GM23248 (cell line): ENCODE results near the gene RCAN2. TPM values are rescaled to one million over a fixed set of nuclear protein-coding genes. Genes with fewer than 3 reads are reported as not detected.

Source experiments
- DNase-seq: peaks from one replicate; pipeline ENCODE4 v3.0.0-alpha.2; 2015
- H2AFZ ChIP-seq: fragments of 200-600 bp; sonication (generic); 2 replicates; pipeline ENCODE4 v1.6.1; 2016; ENCODE audit warnings: antibody characterized with exemption
- H3F3A ChIP-seq: fragments of 200-600 bp; sonication (generic); 2 replicates; pipeline ENCODE4 v1.6.1; 2016; ENCODE audit warnings: mild to moderate bottlenecking, antibody characterized with exemption, mixed run types; ENCODE audit not compliant: insufficient read depth
- H3K27ac ChIP-seq: fragments of 200-600 bp; sonication (generic); 2 replicates; pipeline ENCODE4 v1.5.1; 2016; ENCODE audit warnings: mild to moderate bottlenecking
- H3K27me3 ChIP-seq: fragments of 200-600 bp; sonication (generic); replicated peaks from 2 replicates; pipeline ENCODE4 v1.6.1; 2016; ENCODE audit warnings: mild to moderate bottlenecking; ENCODE audit not compliant: insufficient read depth
- H3K36me3 ChIP-seq: fragments of 200-600 bp; sonication (generic); 2 replicates; pipeline ENCODE4 v1.6.1; 2016; ENCODE audit warnings: low read depth, mild to moderate bottlenecking
- H3K4me1 ChIP-seq: fragments of 200-600 bp; sonication (generic); 2 replicates; pipeline ENCODE4 v1.6.1; 2016; ENCODE audit warnings: mild to moderate bottlenecking; ENCODE audit not compliant: insufficient read depth
- H3K4me2 ChIP-seq: fragments of 200-600 bp; sonication (generic); one replicate; pipeline ENCODE4 v1.6.1; 2016; ENCODE audit warnings: mild to moderate bottlenecking; ENCODE audit not compliant: unreplicated experiment
- H3K4me3 ChIP-seq: fragments of 200-600 bp; sonication (generic); 2 replicates; pipeline ENCODE4 v1.5.1; 2016; ENCODE audit warnings: mild to moderate bottlenecking
- H3K79me2 ChIP-seq: fragments of 200-600 bp; sonication (generic); 2 replicates; pipeline ENCODE4 v1.6.1; 2016; ENCODE audit warnings: mild to moderate bottlenecking; ENCODE audit not compliant: insufficient read depth
- H3K9ac ChIP-seq: fragments of 200-600 bp; sonication (generic); 2 replicates; pipeline ENCODE4 v1.6.1; 2016; ENCODE audit warnings: mild to moderate bottlenecking
- H3K9me2 ChIP-seq: fragments of 200-600 bp; sonication (generic); 2 replicates; pipeline ENCODE4 v1.6.1; 2016; ENCODE audit warnings: mixed run types, mild to moderate bottlenecking, moderate library complexity; ENCODE audit not compliant: insufficient read depth
- H3K9me3 ChIP-seq: fragments of 200-600 bp; sonication (generic); one replicate; pipeline ENCODE4 v1.6.1; 2017; ENCODE audit warnings: low read depth
- H4K20me1 ChIP-seq: fragments of 200-600 bp; sonication (generic); 2 replicates; pipeline ENCODE4 v1.6.0; 2016; ENCODE audit not compliant: insufficient read depth
- EZH2 ChIP-seq: fragments of 200-600 bp; sonication (generic); IDR thresholded peaks from 2 replicates; pipeline ENCODE4 v1.6.1; 2018; ENCODE audit warnings: antibody characterized with exemption, mild to moderate bottlenecking; ENCODE audit not compliant: insufficient read depth, poor library complexity, severe bottlenecking
- EZH2phosphoT487 ChIP-seq: fragments of 200-600 bp; sonication (generic); IDR thresholded peaks from 2 replicates; pipeline ENCODE4 v1.6.1; 2018; ENCODE audit warnings: antibody characterized with exemption, moderate library complexity, mild to moderate bottlenecking, low read depth; ENCODE audit not compliant: insufficient read depth
- WGBS, 2 experiments: methylation state at CpG; one replicate each; pipeline ENCODE4 v1.1.6; 2015 to 2017; ENCODE audit warnings: low lambda C conversion rate in 2 of 2, low coverage in 1 of 2; ENCODE audit errors: missing lambda C conversion rate in 2 of 2; 5-methylcytosine and 5-hydroxymethylcytosine counted together
- in situ Hi-C: fragments of 300-500 bp; cut with MboI; formaldehyde crosslinking; loops from 2 replicates; pipeline ENCODE4 v1.15.0; 2020
- polyA plus RNA-seq: library from polyadenylated mRNA; unstranded; fragments of >200 nt; fragmentation: Nextera tagmentation; extraction: Ambion mirVana; gene quantifications from 2 replicates; pipeline ENCODE4 v1.2.1, GENCODE V29; 2016
- total RNA-seq: library from RNA; depleted of rRNA; stranded (reverse); fragments of >200 nt; shearing (Covaris generic); gene quantifications from 2 replicates; pipeline ENCODE4 v1.2.3, GENCODE V29; 2014

The RCAN2 gene
- total and polyA plus RNA-seq, 2 experiments from 2014 or later = 6.5 to 8.8 TPM

GRCh38 chr6:46502486-46503119 is 11.4 kb upstream of the RCAN2 start:
- Histone ChIP-seq H3K36me3 (no peaks in the 10 kb centered on the region), H3K9me2 (no peaks in the 10 kb centered on the region), H4K20me1 (no peaks in the 10 kb centered on the region), H3K79me2 (no peaks in the 10 kb centered on the region), H2AFZ (no peak overlapping the region), H3K27me3 (no peaks in the 10 kb centered on the region), H3K4me2 (no peak overlapping the region), H3F3A (no peaks in the 10 kb centered on the region), H3K4me1 (no peaks in the 10 kb centered on the region), H3K4me3 (no peak overlapping the region), H3K27ac (no peak overlapping the region), H3K9me3 (no peaks in the 10 kb centered on the region), H3K9ac (no peak overlapping the region)
- in situ Hi-C loops = no loop called here
- DNase-seq = no peak
- TF ChIP-seq EZH2 (no peak), EZH2phosphoT487 (no peak)
- WGBS, 2 experiments = 62% methylated on average over 2 of the region's 2 CpGs

- H3K79me2 ChIP-seq = no peaks in the 10 kb centered on the region
- no peak overlapping the region for H3K9ac ChIP-seq
- no peak overlapping the region for H3K27ac ChIP-seq
- H3K9me3 ChIP-seq = no peaks in the 10 kb centered on the region
- no peaks in the 10 kb centered on the region for H3K9me2 ChIP-seq
- no peak for TF ChIP-seq EZH2phosphoT487
- no peak for TF ChIP-seq EZH2
- DNase-seq = peak; percentile 63
- H3F3A ChIP-seq = no peaks in the 10 kb centered on the region
- H2AFZ ChIP-seq = no peak overlapping the region
- in situ Hi-C loops = no loop called here
- WGBS, 2 experiments = 70 to 72% methylated on average over 8 of the region's 8 CpGs
- H3K36me3 ChIP-seq = no peaks in the 10 kb centered on the region
- no peaks in the 10 kb centered on the region for H3K27me3 ChIP-seq
- no peak overlapping the region for H3K4me2 ChIP-seq
- no peaks in the 10 kb centered on the region for H3K4me1 ChIP-seq
- no peaks in the 10 kb centered on the region for H4K20me1 ChIP-seq
- H3K4me3 ChIP-seq = no peak overlapping the region
Measured at GRCh38 chr6:46501136-46502089, 10.2 kb upstream of the RCAN2 start.

GRCh38 chr6:46500382-46500781 is 9.1 kb upstream of the RCAN2 start:
- no peaks in the 10 kb centered on the region for H3F3A ChIP-seq
- no peaks in the 10 kb centered on the region for H4K20me1 ChIP-seq
- H3K9ac ChIP-seq = no peak overlapping the region
- H3K4me1 ChIP-seq = no peaks in the 10 kb centered on the region
- no peaks in the 10 kb centered on the region for H3K27me3 ChIP-seq
- no peaks in the 10 kb centered on the region for H3K79me2 ChIP-seq
- TF ChIP-seq EZH2phosphoT487 = no peak
- no peak for TF ChIP-seq EZH2
- no peak overlapping the region for H3K4me2 ChIP-seq
- H3K4me3 ChIP-seq = no peak overlapping the region
- in situ Hi-C loops = no loop called here
- H3K9me3 ChIP-seq = no peaks in the 10 kb centered on the region
- no peaks in the 10 kb centered on the region for H3K36me3 ChIP-seq
- H2AFZ ChIP-seq = no peak overlapping the region
- no peaks in the 10 kb centered on the region for H3K9me2 ChIP-seq
- H3K27ac ChIP-seq = no peak overlapping the region
- DNase-seq = no peak

- H3K4me2 ChIP-seq = peak overlapping the region; percentile 95
- no peaks in the 10 kb centered on the region for H3K36me3 ChIP-seq
- in situ Hi-C loops = no loop called here
- H3K9me2 ChIP-seq = no peaks in the 10 kb centered on the region
- WGBS, 2 experiments = 6 to 7% methylated on average over 27 to 30 of the region's 30 CpGs
- no peaks in the 10 kb centered on the region for H4K20me1 ChIP-seq
- peak; percentile 71 for DNase-seq
- H3K79me2 ChIP-seq = no peaks in the 10 kb centered on the region
- H3K4me1 ChIP-seq = peaks cover 7% of the 10 kb centered on the region; the same call in 1 of the 2 replicates
- TF ChIP-seq EZH2 (no peak), EZH2phosphoT487 (no peak)
- no peak overlapping the region for H3K27ac ChIP-seq
- peak overlapping the region; percentile 72 for H3K9ac ChIP-seq
- peaks cover 16% of the 10 kb centered on the region; the same call in 1 of the 2 replicates for H3F3A ChIP-seq
- H3K9me3 ChIP-seq = no peaks in the 10 kb centered on the region
- peak overlapping the region; percentile 79 for H3K4me3 ChIP-seq
- no peaks in the 10 kb centered on the region for H3K27me3 ChIP-seq
- peak overlapping the region; percentile 98 for H2AFZ ChIP-seq
Measured at GRCh38 chr6:46491628-46492547, 639 bp upstream of the RCAN2 start.
